ENCODE data around the gene FAM13A. TPM values are rescaled to one million over a fixed set of nuclear protein-coding genes. Genes with fewer than 3 reads are reported as not detected.
"Not testable (repeated sequence)": the region's sequence is repeated elsewhere in the genome, so short reads cannot be mapped to it uniquely, and the experiment has no call there.

The FAM13A gene
- total RNA-seq, 1 donor from 2014 or later, result 39.9 TPM

DNA sequence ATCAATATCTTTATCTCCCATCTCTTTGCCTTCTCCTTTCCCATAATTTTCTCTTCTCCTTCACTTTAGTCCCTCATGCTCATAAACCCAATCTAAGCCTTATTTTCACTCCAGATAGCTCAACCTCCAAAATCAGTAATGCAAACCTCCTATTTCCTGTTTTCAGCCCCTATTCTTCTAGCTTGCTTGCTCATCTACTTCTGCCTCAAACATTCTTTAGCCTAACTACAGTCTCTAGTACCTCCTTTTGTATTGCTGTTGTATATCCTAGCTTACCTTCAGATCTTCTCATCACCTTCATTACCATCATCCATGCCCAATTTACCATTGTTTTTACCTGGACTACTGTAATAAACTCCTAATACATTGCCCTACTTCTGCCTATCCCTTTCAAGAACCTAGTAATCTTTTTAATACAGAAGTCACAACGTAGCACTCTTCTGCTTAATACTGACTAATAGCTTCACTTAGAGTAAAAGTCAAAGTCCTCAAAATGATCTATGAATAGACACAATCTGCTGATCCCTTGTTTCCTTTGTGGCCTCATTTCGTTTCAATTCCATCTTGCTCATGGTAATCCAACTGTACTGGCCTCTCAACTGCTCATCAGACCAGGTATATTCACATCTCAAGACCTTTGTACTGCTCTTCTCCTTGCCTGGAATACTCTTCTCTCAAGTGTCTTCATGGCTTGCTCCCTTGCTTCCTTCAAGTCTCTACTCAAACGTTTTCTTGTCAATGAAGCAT, 123.4 kb downstream of the FAM13A start:
- ATAC-seq, result no peak
- DNase-seq (ENCODE audit: low spot score), result no peak
- intact Hi-C loops (cut with DNase I), result no loop called here

DNA sequence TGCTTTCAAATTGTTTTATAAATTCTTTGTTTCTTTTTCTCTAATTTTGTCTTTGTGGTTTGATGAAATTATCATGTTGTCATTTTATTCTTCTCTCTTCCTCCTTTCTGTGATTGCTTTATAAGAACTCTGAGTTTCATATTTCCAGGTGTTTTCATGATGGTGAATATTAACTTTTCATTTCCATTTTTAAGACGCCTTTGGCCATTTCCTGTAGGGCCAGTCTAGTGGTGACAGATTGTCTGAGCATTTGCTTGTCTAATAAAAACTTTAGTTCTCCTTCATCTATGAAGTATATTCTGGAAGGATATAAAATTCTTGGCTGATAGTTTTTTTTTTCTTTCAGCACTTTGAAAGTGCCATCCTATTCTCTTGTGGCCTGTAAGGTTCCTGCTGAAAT, 128.1 kb downstream of the FAM13A start:
- intact Hi-C loops (cut with DNase I), result no loop called here
- ATAC-seq (no peak), DNase-seq (ENCODE audit: low spot score) (no peak)

GRCh38 chr4:88927420-88927819, 129.6 kb downstream of the FAM13A start:
- no peak for ATAC-seq
- no peak for DNase-seq (ENCODE audit: low spot score)
- intact Hi-C loops (cut with DNase I), result no loop called here

DNA sequence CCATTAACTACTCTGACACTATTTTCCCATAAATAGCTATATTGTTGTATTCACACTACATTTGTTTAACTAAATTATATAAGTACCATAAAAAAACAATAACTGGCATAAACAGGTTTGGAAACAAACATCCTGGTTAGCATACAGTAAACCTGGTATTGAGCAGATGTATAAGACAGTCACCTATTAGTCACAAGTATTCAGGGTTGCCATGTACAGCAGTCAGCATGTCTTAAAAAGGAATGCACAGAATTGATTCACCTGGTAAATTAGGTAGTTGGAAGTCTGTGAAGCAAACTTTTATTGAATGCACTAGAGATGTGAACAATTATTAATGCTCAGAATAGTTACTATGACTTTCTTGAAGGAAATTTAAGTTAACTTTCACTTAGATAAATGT, 137.9 kb downstream of the FAM13A start:
- intact Hi-C loops (cut with DNase I), result no loop called here
- ATAC-seq, result no peak
- no peak for DNase-seq (ENCODE audit: low spot score)

GRCh38 chr4:88913181-88913580, 143.8 kb downstream of the FAM13A start:
- not testable (repeated sequence) for DNase-seq (ENCODE audit: low spot score)

GRCh38 chr4:88911246-88912212, 145.5 kb downstream of the FAM13A start:
- ATAC-seq, result no peak
- intact Hi-C loops (cut with DNase I), result no loop called here
- no peak for DNase-seq (ENCODE audit: low spot score)

More at GRCh38 chr4:88913181-88913580, 143.8 kb downstream of the FAM13A start:
- ATAC-seq; intact Hi-C loops (cut with DNase I): not testable (repeated sequence)

- intact Hi-C loops (cut with DNase I), result no loop called here
- ATAC-seq (no peak), DNase-seq (ENCODE audit: low spot score) (no peak)
These were observed 146.9 kb downstream of the FAM13A start for GRCh38 chr4:88910101-88910500.

DNA sequence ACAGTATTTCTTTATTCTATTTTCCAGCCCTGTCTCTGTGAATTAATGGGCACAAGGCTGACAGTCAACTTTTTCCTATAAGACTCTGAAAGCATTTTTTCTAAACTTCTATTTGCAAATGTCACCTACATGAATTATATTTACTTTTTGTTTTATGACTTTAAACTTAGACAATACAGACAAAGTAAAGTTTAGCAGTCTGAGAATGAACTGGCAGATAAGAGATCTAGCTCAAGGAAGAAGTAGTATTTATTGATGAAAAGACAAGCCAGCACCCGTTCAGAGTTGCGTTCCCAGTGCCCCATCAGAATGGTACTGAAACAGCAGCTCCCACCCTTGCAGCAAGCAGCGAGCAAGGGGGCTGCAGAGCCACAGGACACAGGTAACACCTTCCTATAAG, 148.5 kb downstream of the FAM13A start:
- intact Hi-C loops (cut with DNase I), result no loop called here
- ATAC-seq (no peak), DNase-seq (ENCODE audit: low spot score) (no peak)

DNA sequence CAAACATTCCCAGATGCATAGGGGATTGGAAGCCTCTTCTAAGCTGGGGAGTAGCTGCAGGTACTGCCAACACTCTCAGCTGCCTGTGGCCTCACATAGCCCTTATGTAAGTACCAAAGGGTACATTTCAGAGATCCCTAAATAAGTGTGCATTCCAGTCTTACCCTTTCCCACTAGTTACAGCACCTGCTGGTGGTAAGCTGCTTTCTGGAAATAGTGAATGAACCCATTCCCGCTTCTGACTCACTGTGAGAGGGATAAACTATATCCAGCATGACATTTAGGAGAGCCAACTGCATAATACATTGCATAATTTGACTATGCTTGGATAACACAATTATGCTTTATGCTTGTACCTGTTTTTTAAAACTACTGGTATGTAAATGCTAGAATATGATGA, 149.0 kb downstream of the FAM13A start:
- intact Hi-C loops (cut with DNase I), result no loop called here
- ATAC-seq, result no peak
- no peak for DNase-seq (ENCODE audit: low spot score)

- DNase-seq (ENCODE audit: low spot score), result no peak
- no peak for ATAC-seq
- intact Hi-C loops (cut with DNase I), result no loop called here
These were observed 149.5 kb downstream of the FAM13A start for GRCh38 chr4:88907478-88907877.

- DNase-seq (ENCODE audit: low spot score); ATAC-seq; intact Hi-C loops (cut with DNase I): not testable (repeated sequence)
These were observed 152.7 kb downstream of the FAM13A start for GRCh38 chr4:88904240-88904639.

DNA sequence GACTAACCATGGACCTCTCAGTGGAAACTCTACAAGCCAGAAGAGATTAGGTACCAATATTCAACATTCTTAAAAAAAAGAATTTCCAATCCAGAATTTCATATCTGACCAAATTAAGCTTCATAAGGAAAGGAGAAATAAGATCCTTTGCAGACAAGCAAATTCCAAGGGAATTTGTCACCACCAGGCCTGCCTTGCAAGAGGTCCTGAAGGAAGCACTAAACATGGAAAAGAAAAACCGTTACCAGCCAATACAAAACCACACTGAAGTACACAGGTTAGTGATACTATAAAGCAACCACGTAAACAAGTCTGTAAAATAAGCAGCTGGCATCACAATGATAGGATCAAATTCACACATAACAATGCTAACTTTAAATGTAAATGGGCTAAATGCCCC, 156.6 kb downstream of the FAM13A start:
- DNase-seq (ENCODE audit: low spot score) (no peak), ATAC-seq (no peak)
- intact Hi-C loops (cut with DNase I), result no loop called here

- ATAC-seq (no peak), DNase-seq (ENCODE audit: low spot score) (no peak)
- intact Hi-C loops (cut with DNase I), result no loop called here
These were observed 159.2 kb downstream of the FAM13A start for GRCh38 chr4:88897752-88898151.

DNA sequence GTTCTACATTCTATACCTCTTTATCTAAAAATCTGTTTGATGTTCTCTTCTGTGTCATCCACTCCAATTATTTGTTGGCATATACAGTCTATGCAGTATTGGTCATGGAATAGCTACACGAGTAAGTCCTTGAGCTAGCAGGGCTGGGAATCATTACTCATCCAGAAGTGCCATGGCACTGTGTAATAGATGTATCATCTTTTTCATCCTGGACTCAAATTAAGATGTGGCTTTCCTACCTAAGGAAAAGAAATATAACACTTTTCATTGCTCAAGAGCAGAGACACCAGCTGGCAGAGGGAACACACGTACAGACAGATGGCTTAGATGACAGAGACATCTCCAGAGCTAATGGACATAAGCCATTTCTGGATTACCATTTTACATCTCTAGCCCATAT, 159.8 kb downstream of the FAM13A start:
- intact Hi-C loops (cut with DNase I), result no loop called here
- no peak for DNase-seq (ENCODE audit: low spot score)
- no peak for ATAC-seq

DNA sequence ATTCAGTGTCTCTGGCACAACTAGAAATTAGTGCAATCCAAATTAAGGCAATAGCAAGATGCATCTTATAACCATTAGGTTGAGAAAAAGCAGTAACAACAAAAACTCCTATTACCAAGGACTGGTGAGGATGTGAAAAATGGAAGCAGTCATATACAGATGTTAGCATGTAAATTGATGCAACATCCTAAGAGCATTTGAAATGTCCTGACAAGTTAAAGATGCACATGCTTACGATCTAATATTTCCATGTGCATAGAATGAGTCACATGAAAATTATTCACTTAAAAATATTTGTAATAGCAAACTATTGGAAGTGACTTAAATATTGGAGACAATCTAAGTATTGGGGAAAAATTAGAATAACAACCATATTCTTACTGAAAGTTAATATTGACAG, 163.0 kb downstream of the FAM13A start:
- DNase-seq (ENCODE audit: low spot score) (no peak), ATAC-seq (no peak)

DNA sequence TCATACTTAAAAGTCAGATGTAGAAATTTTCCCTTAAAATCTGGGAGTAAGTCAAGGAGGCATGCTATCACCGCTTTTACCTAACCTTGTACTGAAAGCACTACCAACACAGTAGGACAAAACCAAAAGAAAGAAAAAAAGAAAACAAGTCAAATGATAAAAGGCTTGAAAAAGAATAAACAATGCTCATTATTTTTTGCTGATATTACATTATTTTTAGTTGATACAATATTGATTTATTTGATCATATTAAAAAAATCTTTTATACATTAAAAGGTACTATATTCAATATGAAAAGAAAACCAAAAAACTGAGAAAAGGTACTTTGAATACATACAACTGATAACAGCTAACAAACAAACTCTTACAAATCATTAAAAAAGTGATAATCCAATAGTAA, 164.3 kb downstream of the FAM13A start:
- intact Hi-C loops (cut with DNase I), result no loop called here
- no peak for DNase-seq (ENCODE audit: low spot score)
- no peak for ATAC-seq

More for the DNA sequence above, 163.0 kb downstream of the FAM13A start:
- intact Hi-C loops (cut with DNase I), result no loop called here

- intact Hi-C loops (cut with DNase I), result no loop called here
- ATAC-seq, result no peak
- DNase-seq (ENCODE audit: low spot score), result no peak
These were observed 165.3 kb downstream of the FAM13A start for GRCh38 chr4:88891636-88892035.

GRCh38 chr4:88887409-88887808, 169.6 kb downstream of the FAM13A start:
- intact Hi-C loops (cut with DNase I); DNase-seq (ENCODE audit: low spot score); ATAC-seq: not testable (repeated sequence)

- DNase-seq (ENCODE audit: low spot score) (no peak), ATAC-seq (no peak)
- intact Hi-C loops (cut with DNase I), result no loop called here
These were observed 175.8 kb downstream of the FAM13A start for GRCh38 chr4:88881227-88881569.

Measured in sciatic nerve (tissue), 2 donors.